Sigmoid colon (tissue), 3 donors: Measurements from ENCODE around the gene LAMTOR2.

Experiments
- CTCF ChIP-seq, 4 experiments: fragments of 450-650 bp in 3 of 4; fragments of 200-600 bp in 1 of 4; IDR thresholded peaks; one replicate each; pipeline ENCODE4 v1.5.1; 2016 to 2019; ENCODE audit warnings: antibody characterized with exemption in 4 of 4, mild to moderate bottlenecking in 3 of 4, moderate library complexity in 2 of 4
- POLR2A ChIP-seq, 2 donors: fragments of 450-650 bp; IDR thresholded peaks; one replicate each; pipeline ENCODE4 v1.6.1; 2016; ENCODE audit warnings: antibody characterized with exemption in 2 of 2, mild to moderate bottlenecking in 2 of 2, moderate library complexity in 2 of 2

GRCh38 chr1:156050376-156050775 is 4.2 kb upstream of the LAMTOR2 start:
- TF ChIP-seq CTCF (IDR thresholded peaks at IDR 0.05), result no peak
- TF ChIP-seq POLR2A (IDR thresholded peaks at IDR 0.05), result no peak
